Thyroid gland (tissue), 4 donors: ENCODE data around the gene ARHGEF40. TPM values are rescaled to one million over a fixed set of nuclear protein-coding genes. Genes with fewer than 3 reads are reported as not detected.

Source experiments
- DNase-seq, 2 donors: peaks; one replicate each; pipeline ENCODE4 v3.0.0-alpha.2; 2019
- H3K27ac ChIP-seq, 3 donors: fragments of 200-600 bp; sonication (generic); 1 replicate in 2 of 3; 2 replicates in 1 of 3; pipeline ENCODE4 v1.5.1; 2016 to 2019; ENCODE audit warnings: mild to moderate bottlenecking in 1 of 3, moderate library complexity in 1 of 3
- H3K27me3 ChIP-seq: fragments of 200-600 bp; sonication (generic); one replicate; pipeline ENCODE4 v1.5.1; 2019
- H3K36me3 ChIP-seq, 2 donors: fragments of 200-600 bp; sonication (generic); one replicate each; pipeline ENCODE4 v1.5.1; 2016 to 2019
- H3K4me1 ChIP-seq, 2 donors: fragments of 200-600 bp; sonication (generic); one replicate each; pipeline ENCODE4 v1.5.1; 2017 to 2019
- H3K4me3 ChIP-seq, 3 donors: fragments of 200-600 bp; sonication (generic); replicated peaks in 1 of 3; 1 replicate in 2 of 3; 2 replicates in 1 of 3; pipeline ENCODE4 v1.5.1; 2016; ENCODE audit warnings: mild to moderate bottlenecking in 1 of 3
- H3K9me3 ChIP-seq: fragments of 200-600 bp; sonication (generic); one replicate; pipeline ENCODE4 v1.5.1; 2017
- CTCF ChIP-seq, 6 experiments: fragments of 200-600 bp in 3 of 6; fragments of 450-650 bp in 3 of 6; sonication (generic) in 3 of 6; IDR thresholded peaks; one replicate each; pipeline ENCODE4 v1.5.1; 2016 to 2019; ENCODE audit warnings: antibody characterized with exemption in 6 of 6, mild to moderate bottlenecking in 2 of 6, inconsistent platforms in 1 of 6, moderate library complexity in 1 of 6
- POLR2A ChIP-seq, 2 donors: fragments of 450-650 bp; IDR thresholded peaks; one replicate each; pipeline ENCODE4 v1.6.1; 2017; ENCODE audit warnings: antibody characterized with exemption in 2 of 2, mild to moderate bottlenecking in 2 of 2, moderate library complexity in 1 of 2
- WGBS, 2 donors: methylation state at CpG; one replicate each; pipeline ENCODE4 v1.1.5; 2017; 5-methylcytosine and 5-hydroxymethylcytosine counted together
- intact Hi-C: fragments of 100-400 bp; cut with DNase I; formaldehyde crosslinking; loops from one replicate; pipeline ENCODE4 v1.15.1; 2023
- total RNA-seq, 4 donors: library from RNA; depleted of rRNA; stranded (reverse); fragments of >200 nt; gene quantifications; one replicate each; pipeline ENCODE4 v1.2.3, GENCODE V29; 2016

ARHGEF40 gene
- total RNA-seq, 4 donors from 2014 or later, result 28.1 to 44.8 (median 43.4) TPM

GRCh38 chr14:21026988-21027315 is 43.2 kb upstream of the ARHGEF40 start:
- Histone ChIP-seq H3K4me1 (peaks cover 8 to 23% of the 10 kb centered on the region in 2 donors), H3K27ac (peak overlapping the region in 2 of 3 donors; percentile 82 to 94), H3K36me3 (no peaks in the 10 kb centered on the region), H3K4me3 (no peak overlapping the region), H3K27me3 (no peaks in the 10 kb centered on the region), H3K9me3 (no peaks in the 10 kb centered on the region)
- intact Hi-C loops, result no loop called here
- TF ChIP-seq CTCF (IDR thresholded peaks at IDR 0.05), result no peak
- TF ChIP-seq POLR2A (IDR thresholded peaks at IDR 0.05), result no peak
- no peak for DNase-seq
- WGBS, 2 donors, result 51 to 80% methylated on average over 3 of the region's 3 CpGs

GRCh38 chr14:21029917-21030316 is 40.2 kb upstream of the ARHGEF40 start, which contains the start of gene TPPP2:
TPPP2 (plus strand) TSS chr14:21030217; CDS start chr14:21030582, 365 bp downstream.
- H3K9me3 ChIP-seq, result no peaks in the 10 kb centered on the region
- WGBS, 2 donors, result 93 to 96% methylated on average over 5 of the region's 5 CpGs
- H3K27me3 ChIP-seq, result no peaks in the 10 kb centered on the region
- intact Hi-C loops, result no loop called here
- no peak within 1 kb of the TSS for H3K4me3 ChIP-seq
- H3K36me3 ChIP-seq, result no peaks in the 10 kb centered on the region
- TF ChIP-seq POLR2A (IDR thresholded peaks at IDR 0.05), result no peak
- no peak for TF ChIP-seq CTCF (IDR thresholded peaks at IDR 0.05)
- no peak within 1 kb of the TSS for H3K27ac ChIP-seq
- DNase-seq, result no peak
- H3K4me1 ChIP-seq, result peaks cover 0 to 11% of the 10 kb centered on the region in 2 donors

GRCh38 chr14:21030531-21030930 is 39.6 kb upstream of the ARHGEF40 start:
- Histone ChIP-seq H3K27me3 (no peaks in the 10 kb centered on the region), H3K4me1 (peaks cover 0 to 11% of the 10 kb centered on the region in 2 donors), H3K4me3 (no peak overlapping the region), H3K27ac (no peak overlapping the region), H3K36me3 (no peaks in the 10 kb centered on the region), H3K9me3 (no peaks in the 10 kb centered on the region)
- intact Hi-C loops, result no loop called here
- TF ChIP-seq CTCF (IDR thresholded peaks at IDR 0.05) (no peak), POLR2A (IDR thresholded peaks at IDR 0.05) (no peak)
- no peak for DNase-seq
- 82% methylated on average over 12 of the region's 12 CpGs for WGBS, 2 donors

- no peaks in the 10 kb centered on the region for H3K36me3 ChIP-seq
- H3K27me3 ChIP-seq, result no peaks in the 10 kb centered on the region
- TF ChIP-seq CTCF (IDR thresholded peaks at IDR 0.05) (no peak), POLR2A (IDR thresholded peaks at IDR 0.05) (no peak)
- 86 to 93% methylated on average over 5 of the region's 5 CpGs for whole genome bisulfite sequencing, 2 donors
- H3K4me1 ChIP-seq, result no peaks in the 10 kb centered on the region
- H3K9me3 ChIP-seq, result no peaks in the 10 kb centered on the region
- H3K27ac ChIP-seq, result no peak overlapping the region
- H3K4me3 ChIP-seq, result no peak overlapping the region
- intact Hi-C loops, result no loop called here
- DNase-seq, result no peak
Measured at GRCh38 chr14:21032326-21033132, 37.6 kb upstream of the ARHGEF40 start.

- Histone ChIP-seq H3K4me3 (no peak overlapping the region), H3K4me1 (peaks cover 0 to 2% of the 10 kb centered on the region in 2 donors), H3K27ac (no peak overlapping the region), H3K9me3 (no peaks in the 10 kb centered on the region), H3K27me3 (no peaks in the 10 kb centered on the region), H3K36me3 (no peaks in the 10 kb centered on the region)
- TF ChIP-seq POLR2A (IDR thresholded peaks at IDR 0.05) (no peak), CTCF (IDR thresholded peaks at IDR 0.05) (no peak)
- 88 to 89% methylated on average over 4 of the region's 4 CpGs for WGBS, 2 donors
- DNase-seq, result no peak
- intact Hi-C loops, result no loop called here
Measured at GRCh38 chr14:21033133-21033698, 36.9 kb upstream of the ARHGEF40 start.
